HFFc6 (cell line): ENCODE results near the gene STOX2. TPM values are rescaled to one million over a fixed set of nuclear protein-coding genes. Genes with fewer than 3 reads are reported as not detected.

Experiments
- DNase-seq: peaks from one replicate; pipeline ENCODE4 v3.0.0-alpha.2; 2018
- H3K27ac Mint-ChIP-seq: 2 replicates; pipeline ENCODE4 v1.8.0; 2020; ENCODE audit warnings: mild to moderate bottlenecking, mixed read lengths
- H3K27me3 Mint-ChIP-seq: 2 replicates; pipeline ENCODE4 v1.8.0; 2021; ENCODE audit warnings: mild to moderate bottlenecking, moderate library complexity, mixed read lengths; ENCODE audit not compliant: insufficient read depth
- H3K36me3 Mint-ChIP-seq: 2 replicates; pipeline ENCODE4 v1.8.0; 2021; ENCODE audit warnings: low read depth, mixed read lengths
- H3K4me1 Mint-ChIP-seq: 2 replicates; pipeline ENCODE4 v1.8.0; 2020; ENCODE audit warnings: low read depth, mixed read lengths
- H3K4me3 Mint-ChIP-seq: 2 replicates; pipeline ENCODE4 v1.8.0; 2020; ENCODE audit warnings: mild to moderate bottlenecking, moderate library complexity, mixed read lengths
- H3K9me3 Mint-ChIP-seq: 2 replicates; pipeline ENCODE4 v1.8.0; 2020; ENCODE audit warnings: mild to moderate bottlenecking, mixed read lengths
- total RNA-seq, 6 experiments: library from RNA; stranded (reverse); fragmentation: NEBNext Ultra II Directional; extraction: Animal tissue kit (Norgen Biotek cat#: 25700); gene quantifications; 2 replicates in 1 of 6; 3 replicates in 5 of 6; pipeline ENCODE4 v1.2.3, GENCODE V29; 2021
- TF ChIP-seq, protein P1 (sequence below): fragments of 200-600 bp; sonication (generic); IDR thresholded peaks from 2 replicates; pipeline ENCODE4 v1.5.0; 2021; ENCODE audit warnings: antibody characterized with exemption, mild to moderate bottlenecking

STOX2 gene
- total RNA-seq, 6 experiments from 2014 or later, result 0.07 to 0.17 TPM; not detected in 4

GRCh38 chr4:183878251-183878970, 26.7 kb upstream of the STOX2 start:
- H3K36me3 Mint-ChIP-seq, result no peaks in the 10 kb centered on the region
- TF ChIP-seq, protein P1, sequence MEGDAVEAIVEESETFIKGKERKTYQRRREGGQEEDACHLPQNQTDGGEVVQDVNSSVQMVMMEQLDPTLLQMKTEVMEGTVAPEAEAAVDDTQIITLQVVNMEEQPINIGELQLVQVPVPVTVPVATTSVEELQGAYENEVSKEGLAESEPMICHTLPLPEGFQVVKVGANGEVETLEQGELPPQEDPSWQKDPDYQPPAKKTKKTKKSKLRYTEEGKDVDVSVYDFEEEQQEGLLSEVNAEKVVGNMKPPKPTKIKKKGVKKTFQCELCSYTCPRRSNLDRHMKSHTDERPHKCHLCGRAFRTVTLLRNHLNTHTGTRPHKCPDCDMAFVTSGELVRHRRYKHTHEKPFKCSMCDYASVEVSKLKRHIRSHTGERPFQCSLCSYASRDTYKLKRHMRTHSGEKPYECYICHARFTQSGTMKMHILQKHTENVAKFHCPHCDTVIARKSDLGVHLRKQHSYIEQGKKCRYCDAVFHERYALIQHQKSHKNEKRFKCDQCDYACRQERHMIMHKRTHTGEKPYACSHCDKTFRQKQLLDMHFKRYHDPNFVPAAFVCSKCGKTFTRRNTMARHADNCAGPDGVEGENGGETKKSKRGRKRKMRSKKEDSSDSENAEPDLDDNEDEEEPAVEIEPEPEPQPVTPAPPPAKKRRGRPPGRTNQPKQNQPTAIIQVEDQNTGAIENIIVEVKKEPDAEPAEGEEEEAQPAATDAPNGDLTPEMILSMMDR, result no peak
- H3K9me3 Mint-ChIP-seq, result no peaks in the 10 kb centered on the region; the same call in 1 of the 2 replicates
- peaks cover 9% of the 10 kb centered on the region; the same call in 1 of the 2 replicates for H3K4me1 Mint-ChIP-seq
- DNase-seq, result no peak
- no peak overlapping the region for H3K27ac Mint-ChIP-seq
- H3K4me3 Mint-ChIP-seq, result no peak overlapping the region
- H3K27me3 Mint-ChIP-seq, result no peaks in the 10 kb centered on the region; the same call in 1 of the 2 replicates

DNA sequence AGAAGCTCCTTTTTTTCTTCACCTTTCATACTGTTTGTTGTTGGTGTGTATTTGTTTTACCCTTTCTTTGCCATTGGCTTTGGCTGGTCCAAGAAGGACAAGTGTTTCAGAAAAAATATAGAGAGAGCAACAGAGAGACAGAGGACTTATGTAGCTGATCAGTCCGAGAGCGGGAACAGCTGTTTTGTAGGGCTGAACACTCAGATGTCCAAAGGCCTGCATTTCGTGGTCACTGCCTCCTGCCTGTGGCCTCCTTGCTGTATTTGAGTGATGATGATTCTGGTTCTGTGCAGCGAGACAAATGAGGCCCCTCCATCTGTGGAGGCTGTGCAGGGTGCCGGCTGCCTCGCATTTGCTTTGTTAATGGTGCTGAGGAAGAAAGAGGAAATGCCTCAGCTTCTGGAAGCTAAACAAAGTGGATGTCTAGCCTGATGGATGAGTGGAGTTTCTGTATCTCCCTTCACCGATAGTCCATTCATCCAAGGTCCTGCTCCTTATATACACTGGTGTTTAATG, 19.8 kb upstream of the STOX2 start:
- Mint-ChIP-seq H3K4me1 (no peaks in the 10 kb centered on the region), H3K4me3 (no peak overlapping the region), H3K9me3 (peaks cover 3% of the 10 kb centered on the region; the same call in 1 of the 2 replicates), H3K27me3 (peaks cover 6% of the 10 kb centered on the region; the same call in 1 of the 2 replicates), H3K36me3 (no peaks in the 10 kb centered on the region), H3K27ac (no peak overlapping the region)
- TF ChIP-seq, protein P1, result no peak
- no peak for DNase-seq

DNA sequence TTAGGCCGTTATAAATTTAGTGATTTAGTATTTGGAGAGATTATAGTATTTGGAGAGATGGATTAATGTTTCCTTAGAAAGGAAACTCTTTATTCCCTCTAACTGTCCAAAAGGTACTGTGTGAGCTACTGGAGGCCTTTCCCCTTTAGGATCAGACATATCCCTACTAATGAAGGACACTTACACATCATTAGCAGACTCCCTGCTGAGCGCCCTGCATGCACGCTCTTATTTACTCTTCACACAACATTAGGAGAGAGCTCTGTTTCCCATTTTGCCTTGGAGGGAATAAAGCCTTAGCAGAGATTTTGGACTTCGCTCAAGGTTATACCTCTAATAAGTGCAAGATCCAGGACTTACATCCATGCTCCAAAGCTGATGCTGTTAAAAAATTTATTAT, 17.8 kb upstream of the STOX2 start:
- Mint-ChIP-seq H3K27me3 (peaks cover 6% of the 10 kb centered on the region; the same call in 1 of the 2 replicates), H3K36me3 (no peaks in the 10 kb centered on the region), H3K4me3 (no peak overlapping the region), H3K4me1 (no peaks in the 10 kb centered on the region), H3K27ac (no peak overlapping the region), H3K9me3 (peaks cover 7% of the 10 kb centered on the region; the same call in 1 of the 2 replicates)
- DNase-seq, result no peak
- TF ChIP-seq, protein P1, result no peak

- Mint-ChIP-seq H3K27me3 (peaks cover 6% of the 10 kb centered on the region), H3K4me1 (no peaks in the 10 kb centered on the region), H3K36me3 (no peaks in the 10 kb centered on the region), H3K4me3 (no peak overlapping the region), H3K27ac (no peak overlapping the region), H3K9me3 (peaks cover 7% of the 10 kb centered on the region; the same call in 1 of the 2 replicates)
- no peak for DNase-seq
- TF ChIP-seq, protein P1, result no peak
Observed at GRCh38 chr4:183888564-183888963, 16.5 kb upstream of the STOX2 start.

GRCh38 chr4:183889190-183889589, 15.9 kb upstream of the STOX2 start:
- no peaks in the 10 kb centered on the region for H3K36me3 Mint-ChIP-seq
- TF ChIP-seq, protein P1, result no peak
- no peak overlapping the region for H3K4me3 Mint-ChIP-seq
- H3K27ac Mint-ChIP-seq, result no peak overlapping the region
- H3K27me3 Mint-ChIP-seq, result peaks cover 6% of the 10 kb centered on the region
- peaks cover 7% of the 10 kb centered on the region; the same call in 1 of the 2 replicates for H3K9me3 Mint-ChIP-seq
- DNase-seq, result no peak
- no peaks in the 10 kb centered on the region for H3K4me1 Mint-ChIP-seq
